SK-N-SH treated with all-trans-retinoic acid at 6 μM for 48 hours (cell line): ENCODE results near the gene CDC14B.

Experiments used
- ARNTL ChIP-seq: fragments of 450-650 bp; formaldehyde crosslinking; IDR thresholded peaks from 2 replicates; pipeline ENCODE4 v1.5.0; 2020; ENCODE audit warnings: low read depth, mild to moderate bottlenecking, moderate library complexity, borderline replicate concordance
- CSDC2 ChIP-seq: fragments of 250-450 bp; sonication (Bioruptor Pico); IDR thresholded peaks from 2 replicates; pipeline ENCODE4 v1.5.0; 2020; ENCODE audit warnings: mild to moderate bottlenecking, moderate library complexity
- GLIS3 ChIP-seq: fragments of 250-450 bp; sonication (Bioruptor Pico); IDR thresholded peaks from 2 replicates; pipeline ENCODE4 v1.5.0; 2020; ENCODE audit warnings: mild to moderate bottlenecking, moderate library complexity
- ISL1 ChIP-seq: fragments of 250-450 bp; sonication (Bioruptor Pico); IDR thresholded peaks from 2 replicates; pipeline ENCODE4 v2.1.2; 2022; ENCODE audit warnings: mild to moderate bottlenecking, moderate library complexity
- RARB ChIP-seq: fragments of 250-450 bp; sonication (Bioruptor Pico); IDR thresholded peaks from 2 replicates; pipeline ENCODE4 v1.8.0; 2021; ENCODE audit warnings: mild to moderate bottlenecking, moderate library complexity
- SNAI2 ChIP-seq: fragments of 250-450 bp; sonication (Bioruptor Pico); IDR thresholded peaks from 2 replicates; pipeline ENCODE4 v1.5.0; 2020; ENCODE audit warnings: mild to moderate bottlenecking, moderate library complexity
- TCF4 ChIP-seq: fragments of 250-450 bp; sonication (Bioruptor Pico); IDR thresholded peaks from 2 replicates; pipeline ENCODE4 v1.8.0; 2021; ENCODE audit warnings: mild to moderate bottlenecking, moderate library complexity, borderline replicate concordance
- ZC3H10 ChIP-seq: fragments of 250-450 bp; sonication (Bioruptor Pico); IDR thresholded peaks from 2 replicates; pipeline ENCODE4 v1.5.1; 2021; ENCODE audit warnings: mild to moderate bottlenecking, moderate library complexity
- ZFP3 ChIP-seq: fragments of 250-450 bp; sonication (Bioruptor Pico); IDR thresholded peaks from 2 replicates; pipeline ENCODE4 v1.5.0; 2020; ENCODE audit warnings: mild to moderate bottlenecking, moderate library complexity
- ZFP30 ChIP-seq: fragments of 450-650 bp; formaldehyde crosslinking; IDR thresholded peaks from 2 replicates; pipeline ENCODE4 v1.5.0; 2022; ENCODE audit warnings: mild to moderate bottlenecking, moderate library complexity
- ZNF70 ChIP-seq: fragments of 450-650 bp; formaldehyde crosslinking; IDR thresholded peaks from 2 replicates; pipeline ENCODE4 v1.5.0; 2020; ENCODE audit warnings: mild to moderate bottlenecking, moderate library complexity
- TF ChIP-seq, protein P1 (sequence below): fragments of 250-450 bp; sonication (Bioruptor Pico); IDR thresholded peaks from 2 replicates; pipeline ENCODE4 v1.8.0; 2020; ENCODE audit warnings: mild to moderate bottlenecking, moderate library complexity, borderline replicate concordance
- TF ChIP-seq, protein P2 (sequence below): fragments of 250-450 bp; sonication (Bioruptor Pico); IDR thresholded peaks from 2 replicates; pipeline ENCODE4 v1.8.0; 2021; ENCODE audit warnings: low read depth, mild to moderate bottlenecking, moderate library complexity, borderline replicate concordance

DNA sequence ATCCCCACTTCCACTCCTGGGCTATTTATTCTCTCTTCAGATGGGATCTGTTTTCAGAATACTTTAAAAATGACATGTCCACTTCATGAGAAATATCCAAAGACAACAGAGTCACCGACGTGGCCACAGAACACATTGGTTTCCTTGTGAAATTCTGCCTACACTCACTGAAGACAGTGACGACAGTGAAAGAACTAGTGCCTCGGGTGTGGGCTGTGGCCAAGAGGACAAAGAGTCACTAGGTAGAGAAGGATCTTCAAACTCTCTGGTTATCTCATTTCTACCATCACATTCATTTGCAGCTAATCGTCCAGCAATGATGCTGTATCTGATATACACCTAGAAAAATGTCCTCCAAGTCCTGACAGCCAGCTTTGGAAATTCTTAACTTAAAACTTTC, 110.6 kb downstream of the CDC14B start:
- TF ChIP-seq ZFP3 (CRISPR knock-in tag) (no peak), TCF4 (no peak), RARB (CRISPR knock-in tag) (no peak), CSDC2 (CRISPR knock-in tag) (no peak), ZNF70 (CRISPR knock-in tag) (no peak), GLIS3 (CRISPR knock-in tag) (no peak), ARNTL (CRISPR knock-in tag) (no peak), SNAI2 (CRISPR knock-in tag) (no peak), ISL1 (no peak), ZFP30 (CRISPR knock-in tag) (no peak), ZC3H10 (CRISPR knock-in tag) (no peak)
- TF ChIP-seq, protein P1, sequence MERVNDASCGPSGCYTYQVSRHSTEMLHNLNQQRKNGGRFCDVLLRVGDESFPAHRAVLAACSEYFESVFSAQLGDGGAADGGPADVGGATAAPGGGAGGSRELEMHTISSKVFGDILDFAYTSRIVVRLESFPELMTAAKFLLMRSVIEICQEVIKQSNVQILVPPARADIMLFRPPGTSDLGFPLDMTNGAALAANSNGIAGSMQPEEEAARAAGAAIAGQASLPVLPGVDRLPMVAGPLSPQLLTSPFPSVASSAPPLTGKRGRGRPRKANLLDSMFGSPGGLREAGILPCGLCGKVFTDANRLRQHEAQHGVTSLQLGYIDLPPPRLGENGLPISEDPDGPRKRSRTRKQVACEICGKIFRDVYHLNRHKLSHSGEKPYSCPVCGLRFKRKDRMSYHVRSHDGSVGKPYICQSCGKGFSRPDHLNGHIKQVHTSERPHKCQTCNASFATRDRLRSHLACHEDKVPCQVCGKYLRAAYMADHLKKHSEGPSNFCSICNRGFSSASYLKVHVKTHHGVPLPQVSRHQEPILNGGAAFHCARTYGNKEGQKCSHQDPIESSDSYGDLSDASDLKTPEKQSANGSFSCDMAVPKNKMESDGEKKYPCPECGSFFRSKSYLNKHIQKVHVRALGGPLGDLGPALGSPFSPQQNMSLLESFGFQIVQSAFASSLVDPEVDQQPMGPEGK (CRISPR knock-in tag), result no peak
- TF ChIP-seq, protein P2, sequence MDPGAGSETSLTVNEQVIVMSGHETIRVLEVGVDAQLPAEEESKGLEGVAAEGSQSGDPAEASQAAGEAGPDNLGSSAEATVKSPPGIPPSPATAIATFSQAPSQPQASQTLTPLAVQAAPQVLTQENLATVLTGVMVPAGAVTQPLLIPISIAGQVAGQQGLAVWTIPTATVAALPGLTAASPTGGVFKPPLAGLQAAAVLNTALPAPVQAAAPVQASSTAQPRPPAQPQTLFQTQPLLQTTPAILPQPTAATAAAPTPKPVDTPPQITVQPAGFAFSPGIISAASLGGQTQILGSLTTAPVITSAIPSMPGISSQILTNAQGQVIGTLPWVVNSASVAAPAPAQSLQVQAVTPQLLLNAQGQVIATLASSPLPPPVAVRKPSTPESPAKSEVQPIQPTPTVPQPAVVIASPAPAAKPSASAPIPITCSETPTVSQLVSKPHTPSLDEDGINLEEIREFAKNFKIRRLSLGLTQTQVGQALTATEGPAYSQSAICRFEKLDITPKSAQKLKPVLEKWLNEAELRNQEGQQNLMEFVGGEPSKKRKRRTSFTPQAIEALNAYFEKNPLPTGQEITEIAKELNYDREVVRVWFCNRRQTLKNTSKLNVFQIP (CRISPR knock-in tag), result no peak
